ENCODE results near the gene VTI1A.

The VTI1A gene

GRCh38 chr10:112783351-112784021 lies 336.5 kb downstream of the VTI1A start:
- ChIA-PET CTCF (no interaction called here), POLR2A (no interaction called here)
- H3K9me3 ChIP-seq (ENCODE audit: control insufficient read depth, insufficient read depth, low read depth, low read length), result no peaks in the 10 kb centered on the region
- H3K36me3 ChIP-seq (ENCODE audit: control insufficient read depth in 2 of 2, insufficient read depth in 1 of 2, low read length in 2 of 2), result no peaks in the 10 kb centered on the region
- no peak overlapping the region for H3K4me3 ChIP-seq (ENCODE audit: low read depth, low read length)
- peak overlapping the region; percentile 43 for H3K27ac ChIP-seq (ENCODE audit: extremely low read depth, low read depth, low read length)
- peaks cover 31% of the 10 kb centered on the region for H3K4me1 ChIP-seq (ENCODE audit: control insufficient read depth, insufficient read depth, low read length)
- TF ChIP-seq, protein P1, sequence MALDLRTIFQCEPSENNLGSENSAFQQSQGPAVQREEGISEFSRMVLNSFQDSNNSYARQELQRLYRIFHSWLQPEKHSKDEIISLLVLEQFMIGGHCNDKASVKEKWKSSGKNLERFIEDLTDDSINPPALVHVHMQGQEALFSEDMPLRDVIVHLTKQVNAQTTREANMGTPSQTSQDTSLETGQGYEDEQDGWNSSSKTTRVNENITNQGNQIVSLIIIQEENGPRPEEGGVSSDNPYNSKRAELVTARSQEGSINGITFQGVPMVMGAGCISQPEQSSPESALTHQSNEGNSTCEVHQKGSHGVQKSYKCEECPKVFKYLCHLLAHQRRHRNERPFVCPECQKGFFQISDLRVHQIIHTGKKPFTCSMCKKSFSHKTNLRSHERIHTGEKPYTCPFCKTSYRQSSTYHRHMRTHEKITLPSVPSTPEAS (tag by site-specific recombination; IDR thresholded peaks at IDR 0.05), result peak; percentile 46; the same call in 1 of the 2 replicates
- no peak for TF ChIP-seq ZNF23 (tag by site-specific recombination; IDR thresholded peaks at IDR 0.05; ENCODE audit: borderline replicate concordance)
- 0 out of 2 replicates have a peak, but pooled peaks have one; percentile 37 for TF ChIP-seq ZNF24 (tag by site-specific recombination; IDR thresholded peaks at IDR 0.05)
- peak; percentile 68 for TF ChIP-seq ZBTB17 (tag by site-specific recombination; IDR thresholded peaks at IDR 0.05)
- TF ChIP-seq SCRT2 (tag by site-specific recombination; IDR thresholded peaks at IDR 0.05), result peak; percentile 36; the same call in 1 of the 2 replicates
- TF ChIP-seq ZNF174 (tag by site-specific recombination; IDR thresholded peaks at IDR 0.05), result no peak

- CTCF ChIA-PET, result no interaction called here
- Histone ChIP-seq H3K4me3 (ENCODE audit: low read depth, low read length) (no peak overlapping the region), H3K4me1 (ENCODE audit: control insufficient read depth, insufficient read depth, low read length) (peaks cover 25% of the 10 kb centered on the region), H3K9me3 (ENCODE audit: control insufficient read depth, insufficient read depth, low read depth, low read length) (no peaks in the 10 kb centered on the region), H3K36me3 (ENCODE audit: control insufficient read depth in 2 of 2, insufficient read depth in 1 of 2, low read length in 2 of 2) (no peaks in the 10 kb centered on the region), H3K27ac (ENCODE audit: extremely low read depth, low read depth, low read length) (peak overlapping the region; percentile 43)
- no peak for TF ChIP-seq ZNF114 (tag by site-specific recombination; IDR thresholded peaks at IDR 0.05)
- peak; percentile 51; the same call in 1 of the 2 replicates for TF ChIP-seq PRDM1 (tag by site-specific recombination; IDR thresholded peaks at IDR 0.05)
- peak; percentile 88 for TF ChIP-seq PRDM10 (tag by site-specific recombination; IDR thresholded peaks at IDR 0.05)
- TF ChIP-seq, protein P2, sequence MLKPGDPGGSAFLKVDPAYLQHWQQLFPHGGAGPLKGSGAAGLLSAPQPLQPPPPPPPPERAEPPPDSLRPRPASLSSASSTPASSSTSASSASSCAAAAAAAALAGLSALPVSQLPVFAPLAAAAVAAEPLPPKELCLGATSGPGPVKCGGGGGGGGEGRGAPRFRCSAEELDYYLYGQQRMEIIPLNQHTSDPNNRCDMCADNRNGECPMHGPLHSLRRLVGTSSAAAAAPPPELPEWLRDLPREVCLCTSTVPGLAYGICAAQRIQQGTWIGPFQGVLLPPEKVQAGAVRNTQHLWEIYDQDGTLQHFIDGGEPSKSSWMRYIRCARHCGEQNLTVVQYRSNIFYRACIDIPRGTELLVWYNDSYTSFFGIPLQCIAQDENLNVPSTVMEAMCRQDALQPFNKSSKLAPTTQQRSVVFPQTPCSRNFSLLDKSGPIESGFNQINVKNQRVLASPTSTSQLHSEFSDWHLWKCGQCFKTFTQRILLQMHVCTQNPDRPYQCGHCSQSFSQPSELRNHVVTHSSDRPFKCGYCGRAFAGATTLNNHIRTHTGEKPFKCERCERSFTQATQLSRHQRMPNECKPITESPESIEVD (tag by site-specific recombination; IDR thresholded peaks at IDR 0.05), result peak; percentile 92
- TF ChIP-seq ZNF585B (tag by site-specific recombination; IDR thresholded peaks at IDR 0.05), result no peak
- TF ChIP-seq ZNF768 (tag by site-specific recombination; IDR thresholded peaks at IDR 0.05), result no peak
- peak; percentile 35 for TF ChIP-seq ZNF335 (tag by site-specific recombination; conservative IDR thresholded peaks at IDR 0.05)
- 0 out of 2 replicates have a peak, but pooled peaks have one; percentile 43 for TF ChIP-seq ZBTB17 (tag by site-specific recombination; IDR thresholded peaks at IDR 0.05)
- no peak for TF ChIP-seq ZNF843 (tag by site-specific recombination; IDR thresholded peaks at IDR 0.05)
- POLR2A ChIA-PET, result no interaction called here
These were observed 337.0 kb downstream of the VTI1A start for GRCh38 chr10:112784022-112784461.

- ChIA-PET CTCF (interaction anchor here (0.7 kb wide), 1 partner anchor 226 kb away, joined by 3 read pairs; no protein-coding TSS in a partner anchor), POLR2A (no interaction called here)
These were observed 338.1 kb downstream of the VTI1A start for GRCh38 chr10:112785089-112785488.

More at GRCh38 chr10:112785089-112785488, 338.1 kb downstream of the VTI1A start:
- no peak overlapping the region for H3K4me3 ChIP-seq (ENCODE audit: low read depth, low read length)
- no peaks in the 10 kb centered on the region for H3K36me3 ChIP-seq (ENCODE audit: control insufficient read depth in 2 of 2, insufficient read depth in 1 of 2, low read length in 2 of 2)
- H3K27ac ChIP-seq (ENCODE audit: extremely low read depth, low read depth, low read length), result peak overlapping the region; percentile 9; the same call in 1 of the 2 replicates
- no peaks in the 10 kb centered on the region for H3K9me3 ChIP-seq (ENCODE audit: control insufficient read depth, insufficient read depth, low read depth, low read length)
- H3K4me1 ChIP-seq (ENCODE audit: control insufficient read depth, insufficient read depth, low read length), result peaks cover 19% of the 10 kb centered on the region
- TF ChIP-seq KLF16 (tag by site-specific recombination; IDR thresholded peaks at IDR 0.05) (no peak), ZNF223 (tag by site-specific recombination; IDR thresholded peaks at IDR 0.05) (no peak), ZBTB20 (tag by site-specific recombination; IDR thresholded peaks at IDR 0.05) (0 out of 2 replicates have a peak, but pooled peaks have one; percentile 9), ZNF112 (tag by site-specific recombination; IDR thresholded peaks at IDR 0.05) (no peak), ZFP69B (tag by site-specific recombination; IDR thresholded peaks at IDR 0.05) (no peak), ZBTB8A (tag by site-specific recombination; IDR thresholded peaks at IDR 0.05) (no peak), ZNF366 (tag by site-specific recombination; conservative IDR thresholded peaks at IDR 0.05) (no peak), ZNF639 (tag by site-specific recombination; IDR thresholded peaks at IDR 0.05) (no peak)
